GM18517 (cell line): ENCODE results near the gene ASB5.

ENCODE experiments used
- ATAC-seq: cut with Tn5 transposase; IDR thresholded peaks from one replicate; pipeline ENCODE4 v1.9.1; 2021; ENCODE audit warnings: mild to moderate bottlenecking, moderate library complexity; ENCODE audit not compliant: unreplicated experiment

The ASB5 gene

GRCh38 chr4:176185051-176185450 is 84.0 kb downstream of the ASB5 start:
- no peak for ATAC-seq
